H1 (cell line): ENCODE results near the gene HYAL4. TPM values are rescaled to one million over a fixed set of nuclear protein-coding genes. Genes with fewer than 3 reads are reported as not detected.

Experiments
- ATF2 ChIP-seq: IDR thresholded peaks from 2 replicates; pipeline ENCODE4 v1.6.1; 2012; ENCODE audit warnings: low read length, inconsistent platforms
- CHD1 ChIP-seq: IDR thresholded peaks from 2 replicates; pipeline ENCODE4 v1.6.1; 2012; ENCODE audit warnings: low read depth, low read length, improper control_type of control experiment
- JUND ChIP-seq: IDR thresholded peaks from 2 replicates; pipeline ENCODE4 v1.6.1; 2011; ENCODE audit warnings: mild to moderate bottlenecking, improper control_type of control experiment, low read length
- polyA plus RNA-seq, 7 experiments: library from polyadenylated mRNA; depleted of rRNA in 3 of 7; stranded (reverse) in 5 of 7; unstranded in 2 of 7; fragments of >200 nt in 5 of 7; fragments of 200-250 nt in 2 of 7; gene quantifications; 1 replicate in 5 of 7; 2 replicates in 1 of 7; 4 replicates in 1 of 7; pipeline versions ENCODE4 v1.2.1 to v1.2.3, GENCODE V29; 2011 to 2013; ENCODE audit warnings: missing spikeins in 2 of 7, mixed read lengths in 2 of 7
- total RNA-seq: library from RNA; stranded (reverse); fragmentation: NEBNext Ultra II Directional; extraction: Animal tissue kit (Norgen Biotek cat#: 25700); gene quantifications from 2 replicates; pipeline ENCODE4 v1.2.1, GENCODE V29; 2021

Gene HYAL4
- total and polyA plus RNA-seq, 2 of the 8 experiments (the other 6 are each of a cell fraction or from before 2014, with no cell fraction given): not detected

- no peak for TF ChIP-seq ATF2
- TF ChIP-seq CHD1: no peak
- no peak for TF ChIP-seq JUND
Observed at GRCh38 chr7:123824754-123825067, 20.3 kb upstream of the HYAL4 start (continued).
